GM19463 (cell line): ENCODE results near the gene TMPRSS13.
"Not testable (repeated sequence)": the region's sequence is repeated elsewhere in the genome, so short reads cannot be mapped to it uniquely, and the experiment has no call there.

Experiments
- ATAC-seq: cut with Tn5 transposase; IDR thresholded peaks from one replicate; pipeline ENCODE4 v1.9.1; 2021; ENCODE audit warnings: mild to moderate bottlenecking, moderate library complexity; ENCODE audit not compliant: unreplicated experiment

Gene TMPRSS13

DNA sequence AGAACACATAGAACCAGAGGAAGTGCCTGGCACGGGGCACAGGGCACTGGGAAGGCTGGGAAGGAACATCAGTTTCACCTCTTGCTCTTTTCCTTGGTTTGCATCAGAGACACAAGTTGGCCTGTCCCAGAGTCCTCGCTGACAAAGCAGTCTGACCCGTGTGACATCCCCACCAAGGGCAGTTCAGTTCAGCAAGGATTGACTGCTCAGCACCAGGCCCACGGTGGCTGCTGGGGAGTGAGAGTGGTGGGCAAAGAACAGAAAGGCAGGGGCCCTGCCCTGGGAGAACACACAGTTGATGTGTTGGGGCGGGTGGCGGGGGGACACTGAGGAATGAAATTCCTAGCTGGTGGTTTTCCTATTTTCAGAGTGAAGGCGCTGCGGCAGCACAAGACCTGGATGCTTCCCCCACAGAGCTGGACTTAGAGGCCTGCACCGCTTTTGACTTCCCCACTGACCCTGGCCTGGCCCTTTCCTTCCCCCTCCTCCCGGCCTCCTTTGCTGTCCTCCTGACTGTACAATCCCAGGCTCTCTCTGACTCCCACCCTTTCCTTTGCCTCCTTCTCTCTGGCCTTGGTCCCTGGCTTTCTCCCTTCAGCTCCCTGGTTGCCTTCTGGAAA, 2.2 kb upstream of the TMPRSS13 start:
- ATAC-seq: no peak

DNA sequence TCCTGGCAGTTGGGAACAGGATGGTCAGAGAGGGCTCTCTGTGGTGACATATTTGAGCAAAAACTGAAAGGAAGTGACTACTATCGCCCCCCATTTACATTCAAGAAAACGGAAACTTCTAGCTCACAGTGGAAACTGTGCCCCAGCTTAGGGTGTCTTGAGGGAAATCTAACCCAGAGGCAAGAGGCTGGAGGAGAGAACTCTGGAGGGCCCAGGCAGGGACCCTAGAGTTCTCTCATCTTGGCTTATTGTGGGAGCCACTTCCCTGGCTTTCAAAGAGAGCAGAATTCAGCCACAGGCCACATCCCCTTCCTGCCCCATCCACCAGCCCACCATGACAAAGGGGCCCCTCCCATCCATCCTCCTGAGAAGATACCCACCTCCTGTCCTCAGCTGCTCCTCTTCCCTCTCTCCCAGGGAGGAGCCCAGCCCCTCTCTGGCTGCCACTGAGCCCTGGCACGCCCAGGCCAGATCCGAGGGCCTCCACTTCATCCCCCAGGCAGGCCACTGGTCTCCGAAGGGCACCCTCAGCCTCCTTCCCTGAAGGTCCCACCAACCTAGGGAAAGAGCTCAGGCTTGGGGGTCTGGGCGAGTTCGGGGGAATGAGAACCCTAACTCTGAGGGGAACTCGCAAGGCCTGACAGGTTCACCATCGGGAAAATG, 1.6 kb upstream of the TMPRSS13 start:
- ATAC-seq: no peak

DNA sequence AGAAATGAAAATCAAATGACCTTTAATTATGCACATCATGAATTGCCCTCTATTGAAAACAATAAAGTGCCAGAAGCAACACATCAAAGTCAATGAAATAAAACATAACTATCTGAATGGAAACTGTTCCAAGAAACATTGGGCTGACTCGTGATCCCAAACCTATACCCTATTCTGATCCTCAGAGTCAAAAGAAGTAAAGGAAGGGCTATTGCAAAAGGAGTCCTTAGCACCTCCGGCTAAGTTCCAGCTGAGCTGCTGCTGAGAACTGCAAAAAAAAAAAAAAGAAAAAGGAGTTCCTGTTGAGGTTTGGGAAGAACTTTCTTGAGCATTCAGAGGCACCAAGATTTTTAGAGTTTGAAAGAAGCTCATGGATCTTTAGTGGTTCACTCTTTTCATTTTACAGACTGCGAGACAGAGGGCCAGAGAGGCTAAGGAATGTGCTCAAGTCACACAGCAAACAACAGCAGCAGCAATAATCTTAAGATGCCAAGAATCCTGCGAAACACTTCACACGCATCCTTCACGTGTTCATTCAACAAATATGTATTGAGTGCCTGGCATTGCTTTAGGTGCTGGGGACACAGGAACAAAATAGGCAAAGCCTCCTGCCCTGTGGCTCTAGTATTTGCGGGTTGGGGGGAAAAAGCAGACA, 841 bp upstream of the TMPRSS13 start:
- ATAC-seq: no peak

DNA sequence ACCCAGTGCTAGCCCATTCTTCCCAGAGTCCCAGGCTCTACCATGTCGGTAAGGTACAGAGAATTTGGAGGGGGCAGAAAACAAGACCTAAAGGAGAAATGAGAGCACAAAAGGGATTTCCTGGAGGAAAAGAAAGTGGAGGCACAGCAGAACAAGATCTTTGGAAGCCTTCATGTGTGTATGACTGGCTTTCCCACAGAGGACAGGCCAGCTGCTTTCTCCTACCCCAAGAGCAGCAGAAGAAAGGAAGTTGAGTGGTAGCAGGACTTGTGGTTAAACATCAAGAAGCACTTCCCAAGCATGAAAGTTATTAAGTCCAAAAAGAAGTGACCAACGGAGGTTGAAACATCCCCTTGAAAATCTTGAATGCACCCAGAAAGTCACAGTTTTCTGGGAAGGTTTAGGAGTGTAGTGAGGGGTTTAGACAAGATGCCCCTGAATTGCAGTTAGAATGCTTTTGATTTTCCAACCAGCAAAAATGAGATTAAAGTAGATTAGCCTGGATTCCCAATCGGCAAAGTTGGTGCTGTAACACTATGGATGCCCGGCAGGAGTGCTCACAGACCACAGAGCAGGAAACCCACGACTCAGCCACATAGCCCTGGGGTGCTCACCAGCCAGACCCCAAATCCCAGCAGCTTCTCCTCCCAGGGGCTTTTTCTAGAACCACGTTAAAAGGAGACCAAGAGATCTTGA, 608 bp downstream of the TMPRSS13 start:
- ATAC-seq: no peak

DNA sequence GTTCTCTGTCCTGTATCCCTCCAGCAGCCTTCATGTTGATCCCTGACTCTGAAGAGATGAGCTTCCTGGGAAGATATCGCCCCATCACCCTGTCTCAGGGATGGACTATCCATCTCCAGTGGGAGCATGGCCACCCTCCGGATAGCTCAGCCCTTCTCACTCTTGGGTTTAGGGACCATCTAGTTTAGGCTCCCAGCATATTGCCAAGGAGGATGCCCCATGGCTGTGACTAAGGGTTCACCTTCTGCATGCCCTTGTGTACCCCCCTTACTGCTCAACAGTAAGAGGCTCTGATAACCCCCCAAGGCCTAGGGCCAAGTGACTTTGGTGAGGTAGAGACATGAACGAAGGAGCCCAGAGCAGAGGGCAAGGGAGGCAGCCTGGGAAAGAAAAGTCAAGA, 1.3 kb downstream of the TMPRSS13 start:
- no peak for ATAC-seq

DNA sequence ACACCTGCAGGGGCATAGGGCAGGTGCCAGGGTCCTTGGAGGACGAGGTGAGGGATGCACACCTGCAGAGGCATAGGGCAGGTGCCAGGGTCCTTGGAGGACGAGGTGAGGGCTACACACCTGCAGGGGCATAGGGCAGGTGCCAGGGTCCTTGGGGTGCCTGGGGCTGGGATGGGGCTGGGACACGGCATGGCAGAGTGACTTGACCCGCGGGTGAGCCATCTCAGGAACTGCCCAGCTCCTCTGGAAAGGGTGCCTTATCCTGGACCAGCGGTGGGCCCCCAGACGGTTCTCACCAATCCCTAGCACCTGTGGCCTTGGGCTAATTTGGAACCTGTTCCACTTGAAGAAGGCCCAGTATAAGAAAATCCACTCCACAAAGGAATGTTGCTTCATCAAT, 3.0 kb downstream of the TMPRSS13 start:
- not testable (repeated sequence) for ATAC-seq

DNA sequence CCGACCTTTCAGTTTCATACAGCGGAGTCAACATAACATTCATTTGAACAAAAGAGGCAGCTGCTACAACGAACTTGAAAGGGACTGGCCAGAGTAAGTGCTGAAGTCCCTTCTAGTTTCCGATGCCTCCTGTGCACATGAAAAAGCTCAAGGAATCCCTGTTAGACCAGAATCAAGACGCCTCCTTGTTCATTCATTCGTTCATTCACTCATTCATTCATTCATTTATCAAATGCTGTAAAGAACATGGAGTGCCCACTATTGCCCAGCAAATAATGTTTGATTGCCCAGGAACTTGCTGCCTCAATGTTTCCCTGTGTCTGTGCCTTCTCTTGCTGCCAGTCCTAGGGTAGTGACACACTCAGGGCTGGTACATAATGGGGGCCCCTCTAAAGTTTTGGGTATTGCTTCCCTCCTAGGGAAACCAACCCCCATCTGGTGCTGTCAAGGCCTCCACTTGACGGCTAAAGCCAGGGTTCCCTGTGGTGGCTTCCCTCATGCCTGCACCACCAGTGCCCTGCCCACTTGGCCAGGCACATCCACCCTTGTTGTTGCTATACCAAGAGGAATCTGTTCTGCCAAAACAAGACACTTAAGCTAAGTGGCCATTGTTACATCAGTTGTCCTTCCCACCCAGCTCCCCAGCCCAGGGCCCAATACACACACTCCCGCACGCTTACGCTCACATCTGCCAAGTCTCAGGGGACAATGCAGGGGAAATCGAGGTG, 3.8 kb downstream of the TMPRSS13 start:
- ATAC-seq: no peak

DNA sequence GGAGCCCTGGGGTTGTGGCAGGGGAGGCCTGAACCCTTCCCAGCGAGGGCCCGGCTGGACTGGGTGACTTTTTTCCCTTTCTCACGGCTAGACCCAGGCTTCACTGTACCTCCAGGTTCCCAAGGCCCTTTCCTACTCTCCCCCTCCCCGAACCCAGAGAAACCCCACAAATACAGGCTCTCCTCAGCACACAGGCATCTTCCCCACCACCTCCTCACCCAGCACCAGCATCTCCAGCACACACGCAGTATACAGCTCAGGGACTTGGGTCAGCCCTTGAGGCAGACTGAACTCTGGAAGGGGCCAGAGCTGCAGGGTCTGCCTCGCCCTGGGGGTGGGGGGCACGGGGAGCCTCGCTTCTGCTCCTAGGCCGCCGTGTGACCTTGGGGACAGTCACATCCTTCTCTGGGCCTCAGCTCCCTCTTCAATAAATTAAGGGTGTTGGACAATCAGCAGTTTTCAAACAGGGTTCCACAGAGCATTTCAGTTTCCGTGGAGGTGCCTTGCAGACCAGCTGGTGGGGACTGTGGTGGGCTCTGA, 4.5 kb downstream of the TMPRSS13 start:
- no peak for ATAC-seq

DNA sequence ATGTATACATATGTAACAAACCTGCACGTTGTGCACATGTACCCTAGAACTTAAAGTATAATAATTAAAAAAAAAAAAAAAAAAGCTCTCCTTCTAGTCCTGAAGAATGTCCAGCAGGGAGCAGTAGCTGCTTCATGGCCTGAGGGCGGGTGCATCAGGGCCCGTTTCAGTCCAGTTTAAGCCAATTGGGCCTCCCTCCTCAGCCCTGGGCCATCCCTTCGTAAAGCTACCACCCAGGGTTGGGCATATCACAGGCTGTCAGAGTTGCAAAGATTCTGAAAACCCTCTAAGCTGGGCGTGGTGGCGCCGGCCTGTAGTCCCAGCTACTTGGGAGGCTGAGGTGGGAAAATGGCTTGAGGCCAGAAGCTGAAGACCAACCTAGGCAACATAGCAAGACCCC, 5.4 kb downstream of the TMPRSS13 start:
- ATAC-seq: no peak

DNA sequence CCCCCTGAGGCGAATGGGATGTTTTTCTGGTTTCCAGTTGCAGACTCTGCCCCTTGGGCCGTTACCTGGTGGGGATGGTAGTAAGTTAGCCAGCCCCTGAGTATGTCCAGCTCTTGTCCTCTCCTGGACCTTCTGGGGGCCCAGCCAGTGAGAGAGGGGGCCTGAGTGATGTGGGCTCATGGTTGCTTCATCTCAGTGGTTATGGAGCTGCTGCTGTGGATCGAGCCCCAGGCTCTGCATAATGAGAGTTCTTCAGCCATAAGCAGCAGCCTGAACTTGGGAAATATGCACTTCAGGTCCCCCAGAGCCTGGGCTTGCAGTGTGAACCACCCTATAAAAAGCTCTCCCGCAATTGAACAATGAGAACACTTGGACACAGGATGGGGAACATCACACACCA, 5.9 kb downstream of the TMPRSS13 start:
- ATAC-seq: no peak

DNA sequence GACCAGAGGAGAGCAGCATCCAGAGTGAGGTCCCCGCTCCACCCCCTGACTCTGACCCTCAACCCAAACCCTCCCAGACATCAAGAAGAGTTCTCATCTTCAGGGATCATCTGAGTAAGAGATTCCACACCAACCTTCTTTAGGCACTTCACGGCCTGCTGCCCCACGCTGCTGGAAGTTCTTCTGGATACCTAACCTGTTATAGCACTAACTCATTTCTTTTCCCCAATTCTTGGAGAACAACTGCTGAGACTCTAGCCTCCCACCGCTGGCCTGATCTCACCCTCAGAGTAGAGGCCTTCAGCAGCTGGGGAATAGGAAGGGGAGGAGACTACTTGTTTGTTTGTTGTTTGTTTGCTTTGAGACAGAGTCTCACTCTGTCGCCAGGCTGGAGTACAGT, 7.3 kb downstream of the TMPRSS13 start:
- no peak for ATAC-seq

DNA sequence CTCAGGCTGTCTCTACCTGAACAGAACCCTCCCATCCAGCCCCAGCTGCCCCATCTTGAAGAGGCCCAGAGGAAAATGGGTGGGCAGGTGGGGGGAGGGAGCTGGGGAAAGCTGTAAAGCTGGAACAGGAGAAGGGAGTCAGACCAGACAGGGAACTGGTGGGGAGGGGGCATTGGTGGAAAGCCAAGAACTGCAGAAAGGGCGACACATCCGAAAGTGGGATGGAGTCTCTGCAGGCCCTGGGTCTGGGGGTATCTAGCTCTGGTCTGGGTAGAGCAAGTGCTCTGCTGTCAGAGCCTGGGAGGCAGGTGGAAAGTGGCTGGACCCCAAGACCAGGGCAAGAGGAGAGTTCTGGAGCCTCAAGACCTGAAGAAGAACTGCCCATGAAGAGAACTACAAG, 7.7 kb downstream of the TMPRSS13 start:
- ATAC-seq: no peak

DNA sequence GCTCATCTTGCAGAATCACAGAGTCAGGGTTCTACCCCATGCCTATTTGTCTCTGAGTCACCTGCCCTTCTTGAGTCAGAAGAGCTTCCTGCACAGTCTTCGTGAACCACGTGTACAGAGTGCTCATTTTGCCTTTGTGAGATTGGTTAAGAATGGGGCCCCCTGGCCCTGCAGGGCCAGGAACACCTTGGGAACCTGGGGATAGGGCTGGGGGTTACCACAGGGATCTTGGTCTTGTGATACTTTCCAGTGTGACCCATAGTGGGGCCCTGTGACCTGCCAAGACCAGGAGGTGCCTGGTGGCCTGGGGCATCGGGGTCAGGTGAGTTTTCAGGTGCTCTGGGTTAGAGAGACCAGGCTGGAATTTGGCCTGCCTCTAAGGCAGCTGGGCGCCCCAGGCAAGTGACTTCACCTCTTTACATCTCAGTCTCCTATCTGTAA, 9.4 kb downstream of the TMPRSS13 start:
- ATAC-seq: no peak

DNA sequence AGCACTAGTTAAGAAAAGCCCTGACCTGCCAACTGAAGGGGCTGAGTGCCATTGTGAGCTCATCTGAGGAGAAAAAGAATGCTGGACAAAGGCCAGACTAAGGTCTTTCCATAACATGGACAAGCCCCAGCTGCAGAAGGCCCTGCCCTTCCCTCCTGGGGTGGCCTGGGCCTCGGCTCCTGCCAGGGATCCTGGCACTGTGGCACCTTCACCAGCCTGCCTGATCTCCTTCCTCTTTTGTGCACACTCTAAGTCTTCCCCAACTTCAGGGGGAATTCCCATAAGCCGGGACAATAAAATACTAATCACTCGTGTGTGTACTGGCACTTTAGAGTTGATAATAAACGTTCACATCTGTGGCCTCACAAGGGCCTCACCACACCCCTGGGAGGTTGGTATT, 9.9 kb downstream of the TMPRSS13 start:
- ATAC-seq: no peak

DNA sequence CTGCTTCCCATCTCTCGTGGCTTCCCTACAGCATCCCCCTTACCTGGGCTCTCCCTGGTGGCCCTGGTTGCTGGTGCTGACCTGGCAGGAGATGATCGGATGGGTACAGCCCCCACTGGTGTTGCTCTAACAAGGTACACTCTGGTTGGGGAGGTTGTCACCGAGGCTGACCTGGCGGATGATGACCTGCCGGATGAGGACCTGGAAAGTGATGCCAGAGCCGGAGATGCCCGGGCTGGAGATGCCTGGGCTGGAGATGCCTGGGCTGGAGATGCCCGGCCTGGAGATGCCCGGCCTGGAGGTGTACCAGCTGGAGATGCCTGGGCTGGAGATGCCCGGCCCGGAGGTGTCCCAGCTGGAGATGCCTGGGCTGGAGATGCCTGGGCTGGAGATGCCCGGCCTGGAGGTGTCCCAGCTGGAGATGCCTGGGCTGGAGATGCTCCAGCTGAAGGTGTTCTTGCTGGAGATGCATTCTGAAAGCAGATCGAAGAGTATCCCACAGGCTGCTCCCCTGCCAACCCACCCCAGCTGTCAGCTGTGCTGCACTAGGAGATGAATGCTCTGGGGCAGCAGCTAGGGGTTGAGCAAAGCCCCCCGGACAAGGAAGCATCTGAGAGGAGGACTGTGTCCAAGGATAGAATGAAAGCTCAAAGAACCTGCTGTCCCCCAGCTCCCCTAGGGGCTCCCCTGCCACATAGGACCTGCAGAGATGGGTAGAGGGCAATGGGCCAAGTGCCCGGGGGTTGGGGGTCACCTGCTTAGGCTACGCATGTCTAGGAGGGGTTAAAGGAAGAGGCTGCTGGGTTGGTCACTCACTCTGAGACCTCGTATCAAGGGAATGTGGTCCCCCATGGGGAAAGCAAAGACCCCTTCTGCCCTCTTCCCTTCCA, 10.6 kb downstream of the TMPRSS13 start:
- no peak for ATAC-seq

DNA sequence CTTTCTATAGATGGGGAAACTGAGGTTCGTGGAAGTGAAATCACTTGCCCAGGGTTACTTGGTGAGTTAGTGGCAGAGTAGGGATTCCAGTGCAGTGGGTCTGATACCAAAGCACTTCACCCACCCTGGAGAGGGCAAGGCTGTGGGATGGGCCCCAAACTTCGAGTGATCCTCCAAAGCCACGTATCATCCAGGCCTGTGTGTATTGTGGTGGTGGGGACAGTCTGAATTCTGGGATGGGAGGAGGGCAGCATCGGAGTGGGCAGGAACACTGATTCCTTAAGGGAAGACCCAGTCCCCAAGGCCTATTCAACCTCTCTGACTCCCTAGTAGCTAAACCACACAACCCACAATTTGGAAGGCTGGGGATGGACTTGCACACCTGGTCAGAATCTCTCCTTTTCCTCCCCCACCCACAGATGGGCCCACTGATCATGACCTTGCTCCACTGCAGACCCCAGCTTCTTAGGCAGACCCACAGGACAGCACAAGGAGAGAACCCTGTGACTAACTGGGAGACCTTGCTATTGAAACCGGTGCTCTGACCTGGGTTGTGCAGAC, 11.5 kb downstream of the TMPRSS13 start:
- no peak for ATAC-seq

DNA sequence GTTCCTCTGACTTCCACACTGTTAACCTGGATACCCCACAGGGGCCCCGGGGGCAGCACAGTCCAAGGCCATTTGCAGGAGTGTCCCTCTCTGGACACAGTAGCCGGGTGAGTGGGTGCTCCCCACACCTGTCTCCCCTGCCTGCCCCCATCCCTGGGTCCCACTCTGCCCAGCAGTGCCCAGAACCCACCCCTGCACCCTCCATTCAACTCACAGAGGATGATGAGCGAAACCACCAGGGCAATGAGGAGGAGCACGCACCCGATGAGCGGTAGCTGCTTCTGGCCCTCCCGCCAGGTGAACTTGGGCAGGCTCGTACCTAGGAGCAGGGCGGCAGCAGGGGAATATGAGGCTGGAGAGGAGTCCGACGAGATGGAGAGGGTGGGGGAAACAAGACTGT, 12.2 kb downstream of the TMPRSS13 start:
- ATAC-seq: no peak

DNA sequence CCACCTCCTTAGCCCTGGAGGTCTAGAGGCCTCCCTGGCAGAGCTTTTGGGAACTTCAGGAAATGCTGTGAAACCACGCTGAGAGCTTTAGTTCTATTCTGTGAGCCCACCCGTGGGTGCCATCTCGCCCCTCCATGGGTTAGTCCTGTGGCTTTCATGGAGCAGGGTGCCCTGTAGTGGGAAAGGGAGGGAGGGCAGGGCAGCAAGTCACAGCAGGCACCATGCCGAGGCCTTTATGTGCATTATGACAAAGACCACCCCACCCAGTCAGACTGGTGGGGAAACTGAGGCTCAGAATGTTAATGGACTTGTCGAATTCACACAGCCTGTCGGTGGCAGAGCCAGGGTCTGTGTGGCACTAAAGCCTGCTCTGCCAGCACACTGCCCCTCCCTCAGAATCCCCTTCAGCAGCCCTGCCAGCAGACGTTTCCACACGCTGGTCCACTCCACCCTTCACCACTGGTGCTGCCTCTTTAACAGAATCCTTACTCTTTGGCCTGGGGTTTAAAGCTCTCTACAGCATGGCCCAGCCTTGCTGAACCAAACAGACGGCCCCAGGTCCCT, 13.4 kb downstream of the TMPRSS13 start:
- no peak for ATAC-seq

DNA sequence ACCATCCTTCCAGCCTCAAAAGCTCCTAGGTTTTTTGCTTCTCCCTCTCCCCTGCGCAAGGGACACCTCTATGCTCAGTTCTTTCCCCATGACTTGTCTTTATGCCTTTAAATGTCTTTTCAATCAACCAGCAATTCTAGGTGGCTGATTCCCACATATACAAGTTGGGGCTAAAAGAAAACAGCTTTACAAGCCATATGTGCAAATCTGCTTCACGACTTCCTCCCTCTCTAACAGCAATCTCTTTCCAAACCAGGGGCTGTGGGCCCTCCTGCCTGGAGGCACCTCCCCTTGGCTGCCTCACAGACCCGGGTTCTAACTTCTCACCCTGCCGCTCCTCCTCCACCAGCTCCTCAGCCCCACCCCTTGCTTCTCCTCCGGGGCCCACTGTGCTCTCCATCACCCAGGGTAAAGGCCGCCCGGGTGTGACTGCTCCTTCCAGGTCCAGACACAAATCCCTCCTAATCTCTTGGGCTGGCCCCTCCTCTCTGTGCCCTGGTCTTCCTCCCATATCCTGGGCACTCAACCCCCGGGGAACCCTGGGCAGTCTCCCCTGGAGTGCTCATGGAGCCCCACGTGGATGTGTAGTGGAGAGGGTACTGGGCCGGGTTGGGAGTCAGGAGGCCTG, 14.1 kb downstream of the TMPRSS13 start:
- ATAC-seq: no peak
